H9 (cell line): ENCODE results near the gene SLC12A3. TPM values are rescaled to one million over a fixed set of nuclear protein-coding genes. Genes with fewer than 3 reads are reported as not detected.
A peak's percentile ranks its signal among the peaks of the same experiment; 100 is the strongest.

Experiments
- DNase-seq: peaks from one replicate; pipeline ENCODE4 v3.0.0-alpha.2; 2017
- H2AFZ ChIP-seq: one replicate; pipeline ENCODE4 v1.6.1; 2013; ENCODE audit warnings: mild to moderate bottlenecking, low read length, control low read depth, moderate library complexity
- H2AK5ac ChIP-seq: 2 replicates; pipeline ENCODE4 v1.6.1; 2013; ENCODE audit warnings: low read length, control low read depth, mixed read lengths; ENCODE audit not compliant: insufficient read length
- H2BK120ac ChIP-seq: one replicate; pipeline ENCODE4 v1.6.1; 2013; ENCODE audit warnings: low read depth, mild to moderate bottlenecking, low read length, control low read depth, inconsistent platforms; ENCODE audit not compliant: poor library complexity, severe bottlenecking
- H2BK12ac ChIP-seq: 2 replicates; pipeline ENCODE4 v1.6.1; 2013; ENCODE audit warnings: low read length, control low read depth, mixed read lengths, low read depth; ENCODE audit not compliant: insufficient read length
- H2BK15ac ChIP-seq: 2 replicates; pipeline ENCODE4 v1.6.1; 2013; ENCODE audit warnings: low read depth, low read length, control low read depth
- H2BK20ac ChIP-seq: one replicate; pipeline ENCODE4 v1.6.1; 2013; ENCODE audit warnings: low read depth, mild to moderate bottlenecking, low read length, control low read depth, inconsistent platforms; ENCODE audit not compliant: poor library complexity, severe bottlenecking
- H2BK5ac ChIP-seq: 2 replicates; pipeline ENCODE4 v1.6.1; 2013; ENCODE audit warnings: low read length, control low read depth, mixed read lengths; ENCODE audit not compliant: insufficient read length
- H3K14ac ChIP-seq: 2 replicates; pipeline ENCODE4 v1.6.1; 2013; ENCODE audit warnings: low read length, control low read depth; ENCODE audit not compliant: insufficient read depth
- H3K18ac ChIP-seq: 2 replicates; pipeline ENCODE4 v1.6.1; 2013; ENCODE audit warnings: low read depth, mild to moderate bottlenecking, mixed read lengths, low read length, control low read depth; ENCODE audit not compliant: insufficient read length
- H3K23ac ChIP-seq: 2 replicates; pipeline ENCODE4 v1.6.1; 2013; ENCODE audit warnings: low read length, control low read depth, mixed read lengths, low read depth; ENCODE audit not compliant: insufficient read length
- H3K23me2 ChIP-seq: 2 replicates; pipeline ENCODE4 v1.6.1; 2013; ENCODE audit warnings: low read depth, mild to moderate bottlenecking, mixed read lengths, low read length, control low read depth; ENCODE audit not compliant: insufficient read length, poor library complexity, severe bottlenecking
- H3K27ac ChIP-seq: 2 replicates; pipeline ENCODE4 v1.5.1; 2013; ENCODE audit warnings: low read length, control low read depth, mixed read lengths, low read depth; ENCODE audit not compliant: insufficient read length
- H3K27me3 ChIP-seq: 2 replicates; pipeline ENCODE4 v1.6.1; 2013; ENCODE audit warnings: low read length, control low read depth, inconsistent platforms; ENCODE audit not compliant: insufficient read depth
- H3K4ac ChIP-seq: 2 replicates; pipeline ENCODE4 v1.6.1; 2013; ENCODE audit warnings: low read depth, mild to moderate bottlenecking, control low read depth, inconsistent platforms, low read length, moderate library complexity
- H3K4me1 ChIP-seq: 2 replicates; pipeline ENCODE4 v1.6.1; 2013; ENCODE audit warnings: low read length, control low read depth, inconsistent platforms; ENCODE audit not compliant: insufficient read depth
- H3K4me2 ChIP-seq: 2 replicates; pipeline ENCODE4 v1.6.1; 2013; ENCODE audit warnings: low read length, control low read depth, mixed read lengths; ENCODE audit not compliant: insufficient read length, insufficient read depth
- H3K56ac ChIP-seq: 2 replicates; pipeline ENCODE4 v1.6.1; 2013; ENCODE audit warnings: low read depth, mild to moderate bottlenecking, mixed read lengths, low read length, control low read depth; ENCODE audit not compliant: insufficient read length
- H3K79me1 ChIP-seq: 2 replicates; pipeline ENCODE4 v1.6.1; 2013; ENCODE audit warnings: low read depth, mild to moderate bottlenecking, moderate library complexity, low read length, control low read depth, inconsistent platforms; ENCODE audit not compliant: insufficient read depth, poor library complexity, severe bottlenecking
- H3K79me2 ChIP-seq: 2 replicates; pipeline ENCODE4 v1.6.1; 2013; ENCODE audit warnings: low read length, control low read depth, inconsistent platforms; ENCODE audit not compliant: insufficient read depth
- H3K9ac ChIP-seq: 2 replicates; pipeline ENCODE4 v1.6.1; 2013; ENCODE audit warnings: low read length, control low read depth, mixed read lengths; ENCODE audit not compliant: insufficient read length; ENCODE audit errors: extremely low read depth
- H3K9me3 ChIP-seq: one replicate; pipeline ENCODE4 v1.6.1; 2013; ENCODE audit warnings: low read depth, low read length, inconsistent platforms; ENCODE audit not compliant: control insufficient read depth
- H3T11ph ChIP-seq: one replicate; pipeline ENCODE4 v1.6.1; 2013; ENCODE audit warnings: mild to moderate bottlenecking, low read length, control low read depth, inconsistent platforms
- H4K20me1 ChIP-seq: one replicate; pipeline ENCODE4 v1.6.1; 2013; ENCODE audit not compliant: control insufficient read depth, insufficient read length, insufficient read depth
- H4K5ac ChIP-seq: 2 replicates; pipeline ENCODE4 v1.6.1; 2013; ENCODE audit warnings: low read depth, mild to moderate bottlenecking, mixed read lengths, low read length, control low read depth; ENCODE audit not compliant: insufficient read length
- H4K8ac ChIP-seq: replicated peaks from 2 replicates; pipeline ENCODE4 v1.6.1; 2013; ENCODE audit warnings: low read length, control low read depth, mixed read lengths, low read depth; ENCODE audit not compliant: insufficient read length
- H4K91ac ChIP-seq: 2 replicates; pipeline ENCODE4 v1.6.1; 2013; ENCODE audit warnings: low read depth, mild to moderate bottlenecking, moderate library complexity, mixed read lengths, low read length, control low read depth; ENCODE audit not compliant: insufficient read length
- H3K27ac Mint-ChIP-seq, 3 experiments: 2 replicates in 2 of 3; 3 replicates in 1 of 3; pipeline ENCODE4 v1.8.0; 2020 to 2021; ENCODE audit warnings: mixed read lengths in 3 of 3, mild to moderate bottlenecking in 1 of 3, moderate library complexity in 1 of 3
- H3K27me3 Mint-ChIP-seq: 2 replicates; pipeline ENCODE4 v1.8.0; 2021; ENCODE audit warnings: low read depth, mild to moderate bottlenecking, moderate library complexity, mixed read lengths
- H3K36me3 Mint-ChIP-seq, 3 experiments: 2 replicates in 2 of 3; 3 replicates in 1 of 3; pipeline ENCODE4 v1.8.0; 2020 to 2021; ENCODE audit warnings: low read depth in 3 of 3, mixed read lengths in 3 of 3; ENCODE audit not compliant: insufficient read depth in 1 of 3
- H3K4me1 Mint-ChIP-seq, 2 experiments: 2 replicates each; pipeline ENCODE4 v1.8.0; 2020; ENCODE audit warnings: mixed read lengths in 2 of 2
- H3K4me3 Mint-ChIP-seq, 2 experiments: 2 replicates in 1 of 2; 3 replicates in 1 of 2; pipeline ENCODE4 v1.8.0; 2020 to 2021; ENCODE audit warnings: mild to moderate bottlenecking in 2 of 2, mixed read lengths in 2 of 2, moderate library complexity in 1 of 2
- H3K9me3 Mint-ChIP-seq, 2 experiments: 2 replicates in 1 of 2; 3 replicates in 1 of 2; pipeline ENCODE4 v1.8.0; 2020; ENCODE audit warnings: mild to moderate bottlenecking in 2 of 2, mixed read lengths in 2 of 2, moderate library complexity in 1 of 2
- WGBS: extraction: QIAGEN DNeasy Blood & Tissue Kit; methylation state at CpG from one replicate; pipeline ENCODE4 v1.1.7; 2013; ENCODE audit warnings: missing lambda C conversion rate, low lambda C conversion rate, mixed read lengths; ENCODE audit not compliant: insufficient read length; ENCODE audit errors: extremely low coverage; 5-methylcytosine and 5-hydroxymethylcytosine counted together
- total RNA-seq: library from RNA; stranded (reverse); gene quantifications from 2 replicates; pipeline ENCODE4 v1.2.1, GENCODE V29; 2021
- TF ChIP-seq, protein P1 (sequence below): fragments of 200-600 bp; sonication (generic); conservative IDR thresholded peaks from 3 replicates; pipeline ENCODE4 v1.8.0; 2021; ENCODE audit warnings: antibody characterized with exemption, mild to moderate bottlenecking

The SLC12A3 gene
- total RNA-seq, 1 experiment from 2014 or later = not detected

DNA sequence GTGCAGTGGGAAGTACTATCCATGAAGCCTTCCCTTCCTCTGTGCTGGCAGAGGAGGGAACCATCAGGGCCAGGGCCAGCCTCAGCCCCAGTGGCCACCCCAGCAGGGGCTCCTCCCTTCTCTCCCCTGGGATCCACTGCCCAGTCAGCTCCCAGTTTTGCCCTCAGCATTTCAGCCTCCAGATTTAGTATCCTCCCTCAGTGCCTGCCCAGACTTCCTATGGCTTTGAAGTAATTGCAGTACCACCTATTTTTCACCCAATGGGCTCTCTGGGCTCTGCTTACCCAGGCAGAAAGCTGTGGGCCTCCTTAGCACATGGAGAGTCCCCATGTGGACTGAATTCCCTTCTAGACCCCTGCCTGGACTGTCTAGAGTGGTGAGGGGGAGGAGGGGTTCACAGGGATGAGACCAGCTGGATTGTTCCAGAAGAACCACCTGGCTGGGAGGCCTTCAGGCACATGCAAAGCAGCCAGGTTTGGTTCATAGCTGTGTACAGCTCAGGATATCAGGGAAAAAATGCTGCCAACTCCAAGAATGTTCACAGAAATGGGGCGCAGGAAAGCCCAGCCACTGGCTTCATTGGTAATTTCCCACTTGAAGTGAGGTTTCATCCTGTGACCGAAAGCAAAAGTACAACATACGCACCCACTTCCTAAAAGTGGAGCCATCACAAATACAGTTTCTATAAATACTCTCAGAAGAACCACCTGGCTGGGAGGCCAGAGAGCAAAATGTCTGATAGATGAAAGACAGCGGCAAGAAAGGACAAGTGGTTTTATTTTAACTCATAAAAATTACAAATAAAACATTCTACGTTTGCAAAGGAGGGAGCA lies 51.8 kb downstream of the SLC12A3 start:
- Histone ChIP-seq H3K9ac (no peak overlapping the region), H4K8ac (no peak overlapping the region), H3K56ac (no peak overlapping the region), H2AK5ac (no peak overlapping the region), H3K4me2 (no peak overlapping the region), H3K4me1 (no peaks in the 10 kb centered on the region; the same call in 1 of the 2 replicates), H3K79me2 (no peaks in the 10 kb centered on the region), H3K79me1 (no peaks in the 10 kb centered on the region), H3K9me3 (no peaks in the 10 kb centered on the region), H3K27ac (no peak overlapping the region), H4K20me1 (no peaks in the 10 kb centered on the region), H2BK15ac (no peak overlapping the region), H4K5ac (no peak overlapping the region), H2BK5ac (no peak overlapping the region), H2BK120ac (no peak overlapping the region), H3T11ph (no peak overlapping the region), H3K23me2 (no peaks in the 10 kb centered on the region), H2BK20ac (no peak overlapping the region), H4K91ac (no peak overlapping the region), H2BK12ac (no peak overlapping the region), H3K4ac (no peak overlapping the region), H2AFZ (no peak overlapping the region), H3K23ac (no peak overlapping the region), H3K14ac (no peak overlapping the region), H3K27me3 (no peaks in the 10 kb centered on the region), H3K18ac (no peak overlapping the region)
- peaks cover 0 to 2% of the 10 kb centered on the region in 2 experiments; a peak in 1 of 5 replicates for H3K9me3 Mint-ChIP-seq
- no CpG with 5 or more reads among the region's 5 CpGs for WGBS
- TF ChIP-seq, protein P1, sequence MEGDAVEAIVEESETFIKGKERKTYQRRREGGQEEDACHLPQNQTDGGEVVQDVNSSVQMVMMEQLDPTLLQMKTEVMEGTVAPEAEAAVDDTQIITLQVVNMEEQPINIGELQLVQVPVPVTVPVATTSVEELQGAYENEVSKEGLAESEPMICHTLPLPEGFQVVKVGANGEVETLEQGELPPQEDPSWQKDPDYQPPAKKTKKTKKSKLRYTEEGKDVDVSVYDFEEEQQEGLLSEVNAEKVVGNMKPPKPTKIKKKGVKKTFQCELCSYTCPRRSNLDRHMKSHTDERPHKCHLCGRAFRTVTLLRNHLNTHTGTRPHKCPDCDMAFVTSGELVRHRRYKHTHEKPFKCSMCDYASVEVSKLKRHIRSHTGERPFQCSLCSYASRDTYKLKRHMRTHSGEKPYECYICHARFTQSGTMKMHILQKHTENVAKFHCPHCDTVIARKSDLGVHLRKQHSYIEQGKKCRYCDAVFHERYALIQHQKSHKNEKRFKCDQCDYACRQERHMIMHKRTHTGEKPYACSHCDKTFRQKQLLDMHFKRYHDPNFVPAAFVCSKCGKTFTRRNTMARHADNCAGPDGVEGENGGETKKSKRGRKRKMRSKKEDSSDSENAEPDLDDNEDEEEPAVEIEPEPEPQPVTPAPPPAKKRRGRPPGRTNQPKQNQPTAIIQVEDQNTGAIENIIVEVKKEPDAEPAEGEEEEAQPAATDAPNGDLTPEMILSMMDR = no peak
- peak overlapping the region in 2 of 3 experiments; percentile 23 to 59; a peak in 2 of 7 replicates for H3K27ac Mint-ChIP-seq
- H3K36me3 Mint-ChIP-seq = no peaks in the 10 kb centered on the region
- no peak for DNase-seq
- H3K4me1 Mint-ChIP-seq = peaks cover 14 to 16% of the 10 kb centered on the region in 2 experiments
- peaks cover 15% of the 10 kb centered on the region for H3K27me3 Mint-ChIP-seq
- H3K4me3 Mint-ChIP-seq = no peak overlapping the region
